Fibroblast of lung (primary cell): ENCODE results near the gene SCN4A.

Source experiments
- EZH2 ChIP-seq: IDR thresholded peaks from 2 replicates; pipeline ENCODE4 v1.5.1; 2012; ENCODE audit warnings: low read length, control low read depth, mild to moderate bottlenecking; ENCODE audit errors: missing control alignments
- TF ChIP-seq, protein P1 (sequence below), 2 donors: IDR thresholded peaks in 1 of 2; conservative IDR thresholded peaks in 1 of 2; 1 replicate in 1 of 2; 2 replicates in 1 of 2; pipeline ENCODE4 v1.5.1; 2011 to 2012; ENCODE audit warnings: low read length in 2 of 2, control low read depth in 1 of 2, inconsistent platforms in 1 of 2, low read depth in 1 of 2, mild to moderate bottlenecking in 1 of 2

DNA sequence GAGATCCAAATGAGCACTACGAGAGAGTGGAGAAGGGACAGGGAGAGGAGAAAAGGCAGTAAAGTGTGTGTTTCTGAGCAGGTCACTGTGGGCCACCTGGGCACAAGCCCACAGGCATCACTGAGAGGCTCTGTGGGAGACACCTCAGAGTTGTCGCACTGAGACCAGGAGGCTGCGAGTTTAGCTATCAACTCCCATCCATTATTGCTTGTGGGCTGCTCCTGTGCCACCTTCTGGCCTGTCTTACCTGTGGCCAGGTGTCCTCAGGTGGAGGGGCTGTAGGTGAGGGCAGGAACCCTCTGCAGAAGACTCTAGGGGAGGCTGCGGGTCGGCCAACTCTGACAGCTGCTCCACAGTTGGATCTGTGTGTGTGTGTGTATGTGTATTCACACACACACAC lies 22.9 kb upstream of the SCN4A start:
- TF ChIP-seq, protein P1, sequence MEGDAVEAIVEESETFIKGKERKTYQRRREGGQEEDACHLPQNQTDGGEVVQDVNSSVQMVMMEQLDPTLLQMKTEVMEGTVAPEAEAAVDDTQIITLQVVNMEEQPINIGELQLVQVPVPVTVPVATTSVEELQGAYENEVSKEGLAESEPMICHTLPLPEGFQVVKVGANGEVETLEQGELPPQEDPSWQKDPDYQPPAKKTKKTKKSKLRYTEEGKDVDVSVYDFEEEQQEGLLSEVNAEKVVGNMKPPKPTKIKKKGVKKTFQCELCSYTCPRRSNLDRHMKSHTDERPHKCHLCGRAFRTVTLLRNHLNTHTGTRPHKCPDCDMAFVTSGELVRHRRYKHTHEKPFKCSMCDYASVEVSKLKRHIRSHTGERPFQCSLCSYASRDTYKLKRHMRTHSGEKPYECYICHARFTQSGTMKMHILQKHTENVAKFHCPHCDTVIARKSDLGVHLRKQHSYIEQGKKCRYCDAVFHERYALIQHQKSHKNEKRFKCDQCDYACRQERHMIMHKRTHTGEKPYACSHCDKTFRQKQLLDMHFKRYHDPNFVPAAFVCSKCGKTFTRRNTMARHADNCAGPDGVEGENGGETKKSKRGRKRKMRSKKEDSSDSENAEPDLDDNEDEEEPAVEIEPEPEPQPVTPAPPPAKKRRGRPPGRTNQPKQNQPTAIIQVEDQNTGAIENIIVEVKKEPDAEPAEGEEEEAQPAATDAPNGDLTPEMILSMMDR (conservative IDR thresholded peaks at IDR 0.05 in 1 of 2, IDR thresholded peaks at IDR 0.05 in 1 of 2; ENCODE audit: low read depth in 1 of 2, low read length in 2 of 2): no peak
- no peak for TF ChIP-seq EZH2
